H9 (cell line): ENCODE data around the gene TENM4. TPM values are rescaled to one million over a fixed set of nuclear protein-coding genes. Genes with fewer than 3 reads are reported as not detected.

Source experiments
- DNase-seq: peaks from one replicate; pipeline ENCODE4 v3.0.0-alpha.2; 2017
- H2AFZ ChIP-seq: one replicate; pipeline ENCODE4 v1.6.1; 2013; ENCODE audit warnings: mild to moderate bottlenecking, low read length, control low read depth, moderate library complexity
- H2AK5ac ChIP-seq: 2 replicates; pipeline ENCODE4 v1.6.1; 2013; ENCODE audit warnings: low read length, control low read depth, mixed read lengths; ENCODE audit not compliant: insufficient read length
- H2BK120ac ChIP-seq: one replicate; pipeline ENCODE4 v1.6.1; 2013; ENCODE audit warnings: low read depth, mild to moderate bottlenecking, low read length, control low read depth, inconsistent platforms; ENCODE audit not compliant: poor library complexity, severe bottlenecking
- H2BK12ac ChIP-seq: 2 replicates; pipeline ENCODE4 v1.6.1; 2013; ENCODE audit warnings: low read length, control low read depth, mixed read lengths, low read depth; ENCODE audit not compliant: insufficient read length
- H2BK15ac ChIP-seq: 2 replicates; pipeline ENCODE4 v1.6.1; 2013; ENCODE audit warnings: low read depth, low read length, control low read depth
- H2BK20ac ChIP-seq: one replicate; pipeline ENCODE4 v1.6.1; 2013; ENCODE audit warnings: low read depth, mild to moderate bottlenecking, low read length, control low read depth, inconsistent platforms; ENCODE audit not compliant: poor library complexity, severe bottlenecking
- H2BK5ac ChIP-seq: 2 replicates; pipeline ENCODE4 v1.6.1; 2013; ENCODE audit warnings: low read length, control low read depth, mixed read lengths; ENCODE audit not compliant: insufficient read length
- H3K14ac ChIP-seq: 2 replicates; pipeline ENCODE4 v1.6.1; 2013; ENCODE audit warnings: low read length, control low read depth; ENCODE audit not compliant: insufficient read depth
- H3K18ac ChIP-seq: 2 replicates; pipeline ENCODE4 v1.6.1; 2013; ENCODE audit warnings: low read depth, mild to moderate bottlenecking, mixed read lengths, low read length, control low read depth; ENCODE audit not compliant: insufficient read length
- H3K23ac ChIP-seq: 2 replicates; pipeline ENCODE4 v1.6.1; 2013; ENCODE audit warnings: low read length, control low read depth, mixed read lengths, low read depth; ENCODE audit not compliant: insufficient read length
- H3K23me2 ChIP-seq: 2 replicates; pipeline ENCODE4 v1.6.1; 2013; ENCODE audit warnings: low read depth, mild to moderate bottlenecking, mixed read lengths, low read length, control low read depth; ENCODE audit not compliant: insufficient read length, poor library complexity, severe bottlenecking
- H3K27ac ChIP-seq: 2 replicates; pipeline ENCODE4 v1.5.1; 2013; ENCODE audit warnings: low read length, control low read depth, mixed read lengths, low read depth; ENCODE audit not compliant: insufficient read length
- H3K27me3 ChIP-seq: 2 replicates; pipeline ENCODE4 v1.6.1; 2013; ENCODE audit warnings: low read length, control low read depth, inconsistent platforms; ENCODE audit not compliant: insufficient read depth
- H3K4ac ChIP-seq: 2 replicates; pipeline ENCODE4 v1.6.1; 2013; ENCODE audit warnings: low read depth, mild to moderate bottlenecking, control low read depth, inconsistent platforms, low read length, moderate library complexity
- H3K4me1 ChIP-seq: 2 replicates; pipeline ENCODE4 v1.6.1; 2013; ENCODE audit warnings: low read length, control low read depth, inconsistent platforms; ENCODE audit not compliant: insufficient read depth
- H3K4me2 ChIP-seq: 2 replicates; pipeline ENCODE4 v1.6.1; 2013; ENCODE audit warnings: low read length, control low read depth, mixed read lengths; ENCODE audit not compliant: insufficient read length, insufficient read depth
- H3K56ac ChIP-seq: 2 replicates; pipeline ENCODE4 v1.6.1; 2013; ENCODE audit warnings: low read depth, mild to moderate bottlenecking, mixed read lengths, low read length, control low read depth; ENCODE audit not compliant: insufficient read length
- H3K79me1 ChIP-seq: 2 replicates; pipeline ENCODE4 v1.6.1; 2013; ENCODE audit warnings: low read depth, mild to moderate bottlenecking, moderate library complexity, low read length, control low read depth, inconsistent platforms; ENCODE audit not compliant: insufficient read depth, poor library complexity, severe bottlenecking
- H3K79me2 ChIP-seq: 2 replicates; pipeline ENCODE4 v1.6.1; 2013; ENCODE audit warnings: low read length, control low read depth, inconsistent platforms; ENCODE audit not compliant: insufficient read depth
- H3K9ac ChIP-seq: 2 replicates; pipeline ENCODE4 v1.6.1; 2013; ENCODE audit warnings: low read length, control low read depth, mixed read lengths; ENCODE audit not compliant: insufficient read length; ENCODE audit errors: extremely low read depth
- H3K9me3 ChIP-seq: one replicate; pipeline ENCODE4 v1.6.1; 2013; ENCODE audit warnings: low read depth, low read length, inconsistent platforms; ENCODE audit not compliant: control insufficient read depth
- H3T11ph ChIP-seq: one replicate; pipeline ENCODE4 v1.6.1; 2013; ENCODE audit warnings: mild to moderate bottlenecking, low read length, control low read depth, inconsistent platforms
- H4K20me1 ChIP-seq: one replicate; pipeline ENCODE4 v1.6.1; 2013; ENCODE audit not compliant: control insufficient read depth, insufficient read length, insufficient read depth
- H4K5ac ChIP-seq: 2 replicates; pipeline ENCODE4 v1.6.1; 2013; ENCODE audit warnings: low read depth, mild to moderate bottlenecking, mixed read lengths, low read length, control low read depth; ENCODE audit not compliant: insufficient read length
- H4K8ac ChIP-seq: replicated peaks from 2 replicates; pipeline ENCODE4 v1.6.1; 2013; ENCODE audit warnings: low read length, control low read depth, mixed read lengths, low read depth; ENCODE audit not compliant: insufficient read length
- H4K91ac ChIP-seq: 2 replicates; pipeline ENCODE4 v1.6.1; 2013; ENCODE audit warnings: low read depth, mild to moderate bottlenecking, moderate library complexity, mixed read lengths, low read length, control low read depth; ENCODE audit not compliant: insufficient read length
- H3K27ac Mint-ChIP-seq, 3 experiments: 2 replicates in 2 of 3; 3 replicates in 1 of 3; pipeline ENCODE4 v1.8.0; 2020 to 2021; ENCODE audit warnings: mixed read lengths in 3 of 3, mild to moderate bottlenecking in 1 of 3, moderate library complexity in 1 of 3
- H3K27me3 Mint-ChIP-seq: 2 replicates; pipeline ENCODE4 v1.8.0; 2021; ENCODE audit warnings: low read depth, mild to moderate bottlenecking, moderate library complexity, mixed read lengths
- H3K36me3 Mint-ChIP-seq, 3 experiments: 2 replicates in 2 of 3; 3 replicates in 1 of 3; pipeline ENCODE4 v1.8.0; 2020 to 2021; ENCODE audit warnings: low read depth in 3 of 3, mixed read lengths in 3 of 3; ENCODE audit not compliant: insufficient read depth in 1 of 3
- H3K4me1 Mint-ChIP-seq, 2 experiments: 2 replicates each; pipeline ENCODE4 v1.8.0; 2020; ENCODE audit warnings: mixed read lengths in 2 of 2
- H3K4me3 Mint-ChIP-seq, 2 experiments: 2 replicates in 1 of 2; 3 replicates in 1 of 2; pipeline ENCODE4 v1.8.0; 2020 to 2021; ENCODE audit warnings: mild to moderate bottlenecking in 2 of 2, mixed read lengths in 2 of 2, moderate library complexity in 1 of 2
- H3K9me3 Mint-ChIP-seq, 2 experiments: 2 replicates in 1 of 2; 3 replicates in 1 of 2; pipeline ENCODE4 v1.8.0; 2020; ENCODE audit warnings: mild to moderate bottlenecking in 2 of 2, mixed read lengths in 2 of 2, moderate library complexity in 1 of 2
- WGBS: extraction: QIAGEN DNeasy Blood & Tissue Kit; methylation state at CpG from one replicate; pipeline ENCODE4 v1.1.7; 2013; ENCODE audit warnings: missing lambda C conversion rate, low lambda C conversion rate, mixed read lengths; ENCODE audit not compliant: insufficient read length; ENCODE audit errors: extremely low coverage; 5-methylcytosine and 5-hydroxymethylcytosine counted together
- total RNA-seq: library from RNA; stranded (reverse); gene quantifications from 2 replicates; pipeline ENCODE4 v1.2.1, GENCODE V29; 2021
- TF ChIP-seq, protein P1 (sequence below): fragments of 200-600 bp; sonication (generic); conservative IDR thresholded peaks from 3 replicates; pipeline ENCODE4 v1.8.0; 2021; ENCODE audit warnings: antibody characterized with exemption, mild to moderate bottlenecking

TENM4 gene
- total RNA-seq, 1 experiment from 2014 or later = 4.6 TPM

DNA sequence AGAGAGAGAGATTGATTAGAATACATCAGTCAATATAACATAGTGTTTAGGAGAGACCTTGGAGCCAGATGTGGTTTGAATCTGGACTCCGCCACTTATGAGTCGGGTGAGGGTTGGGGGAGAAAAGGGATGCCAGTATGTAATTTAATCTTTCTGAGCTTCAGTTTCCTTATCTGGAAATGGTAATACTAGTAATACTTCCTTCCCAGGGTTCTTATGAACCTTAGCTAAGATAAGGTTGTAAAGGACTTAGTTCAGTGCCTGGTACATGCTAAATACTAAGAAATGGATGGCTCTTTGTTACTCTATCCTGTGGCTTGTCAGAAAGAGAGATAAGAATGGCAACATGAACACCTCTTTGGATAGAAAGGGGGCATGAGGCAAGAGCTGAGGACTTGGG lies 640.1 kb downstream of the TENM4 start:
- Histone ChIP-seq H3K79me2 (no peaks in the 10 kb centered on the region), H2BK120ac (no peak overlapping the region), H2BK12ac (no peak overlapping the region), H3K4me1 (peaks cover 16% of the 10 kb centered on the region; the same call in 1 of the 2 replicates), H3K4ac (no peak overlapping the region), H3K14ac (no peak overlapping the region), H2BK5ac (no peak overlapping the region), H3K18ac (no peak overlapping the region), H2BK20ac (no peak overlapping the region), H3K9ac (no peak overlapping the region), H4K20me1 (peaks cover 2% of the 10 kb centered on the region), H3K27me3 (no peaks in the 10 kb centered on the region), H4K8ac (no peak overlapping the region), H3K23ac (no peak overlapping the region), H3K27ac (no peak overlapping the region), H3K23me2 (no peaks in the 10 kb centered on the region), H3K56ac (no peak overlapping the region), H3T11ph (no peak overlapping the region), H2BK15ac (no peak overlapping the region), H3K79me1 (no peaks in the 10 kb centered on the region), H3K9me3 (no peaks in the 10 kb centered on the region), H4K91ac (no peak overlapping the region), H3K4me2 (no peak overlapping the region), H2AK5ac (no peak overlapping the region), H4K5ac (no peak overlapping the region), H2AFZ (no peak overlapping the region)
- WGBS = no CpG with 5 or more reads among the region's 2 CpGs
- H3K9me3 Mint-ChIP-seq = no peaks in the 10 kb centered on the region
- no peak overlapping the region for H3K4me3 Mint-ChIP-seq
- H3K4me1 Mint-ChIP-seq = peaks cover 28 to 36% of the 10 kb centered on the region in 2 experiments
- H3K36me3 Mint-ChIP-seq = no peaks in the 10 kb centered on the region
- no peak for DNase-seq
- H3K27ac Mint-ChIP-seq = no peak overlapping the region; a peak in 1 of 7 replicates
- TF ChIP-seq, protein P1, sequence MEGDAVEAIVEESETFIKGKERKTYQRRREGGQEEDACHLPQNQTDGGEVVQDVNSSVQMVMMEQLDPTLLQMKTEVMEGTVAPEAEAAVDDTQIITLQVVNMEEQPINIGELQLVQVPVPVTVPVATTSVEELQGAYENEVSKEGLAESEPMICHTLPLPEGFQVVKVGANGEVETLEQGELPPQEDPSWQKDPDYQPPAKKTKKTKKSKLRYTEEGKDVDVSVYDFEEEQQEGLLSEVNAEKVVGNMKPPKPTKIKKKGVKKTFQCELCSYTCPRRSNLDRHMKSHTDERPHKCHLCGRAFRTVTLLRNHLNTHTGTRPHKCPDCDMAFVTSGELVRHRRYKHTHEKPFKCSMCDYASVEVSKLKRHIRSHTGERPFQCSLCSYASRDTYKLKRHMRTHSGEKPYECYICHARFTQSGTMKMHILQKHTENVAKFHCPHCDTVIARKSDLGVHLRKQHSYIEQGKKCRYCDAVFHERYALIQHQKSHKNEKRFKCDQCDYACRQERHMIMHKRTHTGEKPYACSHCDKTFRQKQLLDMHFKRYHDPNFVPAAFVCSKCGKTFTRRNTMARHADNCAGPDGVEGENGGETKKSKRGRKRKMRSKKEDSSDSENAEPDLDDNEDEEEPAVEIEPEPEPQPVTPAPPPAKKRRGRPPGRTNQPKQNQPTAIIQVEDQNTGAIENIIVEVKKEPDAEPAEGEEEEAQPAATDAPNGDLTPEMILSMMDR = no peak
- no peaks in the 10 kb centered on the region for H3K27me3 Mint-ChIP-seq
